COLO668 (cell line): ENCODE data around the gene CFAP210.
A peak's percentile ranks its signal among the peaks of the same experiment; 100 is the strongest.

Source experiments
- DNase-seq: peaks from one replicate; lab custom pipeline; 2025; ENCODE audit not compliant: unreplicated experiment; lab: John Stamatoyannopoulos, UW

Gene CFAP210

GRCh38 chr2:169694113-169694893 is at the start of gene CFAP210, which contains the start of gene PHOSPHO2:
Gene CFAP210 (minus strand): TSS chr2:169694405. CDS start chr2:169694327, 78 bp downstream.
Gene PHOSPHO2 (plus strand): TSS chr2:169694469. CDS start chr2:169700972, 6,503 bp downstream.
- peak; percentile 99 for DNase-seq

- DNase-seq = no peak
Measured at GRCh38 chr2:169743549-169743948, 49.3 kb upstream of the CFAP210 start.

- DNase-seq = peak; percentile 33
Measured at GRCh38 chr2:169739351-169739750, 45.1 kb upstream of the CFAP210 start.

- DNase-seq = no peak
Measured at GRCh38 chr2:169738566-169739229, 44.5 kb upstream of the CFAP210 start.

GRCh38 chr2:169736902-169737301 is 42.7 kb upstream of the CFAP210 start:
- no peak for DNase-seq

GRCh38 chr2:169735623-169736022 is 41.4 kb upstream of the CFAP210 start:
- no peak for DNase-seq

- peak; percentile 71 for DNase-seq
Measured at GRCh38 chr2:169734169-169734847, 40.1 kb upstream of the CFAP210 start.

GRCh38 chr2:169732583-169733358 is 38.6 kb upstream of the CFAP210 start:
- DNase-seq = no peak

- no peak for DNase-seq
Measured at GRCh38 chr2:169732075-169732474, 37.9 kb upstream of the CFAP210 start.

GRCh38 chr2:169729274-169729605 is 35.0 kb upstream of the CFAP210 start:
- DNase-seq = no peak

GRCh38 chr2:169727065-169727464 is 32.9 kb upstream of the CFAP210 start:
- DNase-seq = no peak

- DNase-seq = no peak
Measured at GRCh38 chr2:169721016-169721415, 26.8 kb upstream of the CFAP210 start.

GRCh38 chr2:169718930-169719504 is 24.8 kb upstream of the CFAP210 start:
- no peak for DNase-seq

- no peak for DNase-seq
Measured at GRCh38 chr2:169717691-169718063, 23.5 kb upstream of the CFAP210 start.

GRCh38 chr2:169716938-169717690 is 22.9 kb upstream of the CFAP210 start:
- DNase-seq = peak; percentile 73

- peak; percentile 54 for DNase-seq
Measured at GRCh38 chr2:169716238-169716886, 22.2 kb upstream of the CFAP210 start.

GRCh38 chr2:169715379-169716237 is 21.4 kb upstream of the CFAP210 start:
- peak; percentile 42 for DNase-seq

- no peak for DNase-seq
Measured at GRCh38 chr2:169714699-169715098, 20.5 kb upstream of the CFAP210 start.

GRCh38 chr2:169713331-169713730 is 19.1 kb upstream of the CFAP210 start:
- DNase-seq = no peak
